Thyroid gland (tissue), 4 donors: ENCODE results near the gene GRAMD1A.
"Not testable (repeated sequence)": the region's sequence is repeated elsewhere in the genome, so short reads cannot be mapped to it uniquely, and the experiment has no call there.

Source experiments
- POLR2A ChIP-seq, 2 donors: fragments of 450-650 bp; IDR thresholded peaks; one replicate each; pipeline ENCODE4 v1.6.1; 2017; ENCODE audit warnings: antibody characterized with exemption in 2 of 2, mild to moderate bottlenecking in 2 of 2, moderate library complexity in 1 of 2
- TF ChIP-seq, protein P1 (sequence below), 6 experiments: fragments of 200-600 bp in 3 of 6; fragments of 450-650 bp in 3 of 6; sonication (generic) in 3 of 6; IDR thresholded peaks; one replicate each; pipeline ENCODE4 v1.5.1; 2016 to 2019; ENCODE audit warnings: antibody characterized with exemption in 6 of 6, mild to moderate bottlenecking in 2 of 6, inconsistent platforms in 1 of 6, moderate library complexity in 1 of 6

DNA sequence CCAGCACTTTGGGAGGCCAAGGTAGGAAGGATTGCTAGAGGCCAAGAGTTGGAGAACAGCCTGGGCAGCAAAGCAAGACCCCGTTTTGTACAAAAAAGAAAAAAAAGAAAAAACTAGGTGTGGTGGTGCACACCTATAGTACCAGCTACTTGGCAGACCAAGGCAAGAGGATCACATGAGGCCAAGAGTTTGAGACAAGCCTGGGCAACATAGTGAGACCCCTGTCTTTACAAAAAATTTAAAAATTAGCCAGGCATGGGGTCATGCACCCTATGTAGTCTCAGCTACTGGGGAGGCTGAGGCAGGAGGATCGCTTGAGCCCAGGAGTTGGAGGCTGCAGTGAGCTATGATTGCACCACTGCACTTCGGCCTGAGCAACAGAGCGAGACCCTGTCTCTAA, 14.7 kb downstream of the GRAMD1A start:
- TF ChIP-seq, protein P1, sequence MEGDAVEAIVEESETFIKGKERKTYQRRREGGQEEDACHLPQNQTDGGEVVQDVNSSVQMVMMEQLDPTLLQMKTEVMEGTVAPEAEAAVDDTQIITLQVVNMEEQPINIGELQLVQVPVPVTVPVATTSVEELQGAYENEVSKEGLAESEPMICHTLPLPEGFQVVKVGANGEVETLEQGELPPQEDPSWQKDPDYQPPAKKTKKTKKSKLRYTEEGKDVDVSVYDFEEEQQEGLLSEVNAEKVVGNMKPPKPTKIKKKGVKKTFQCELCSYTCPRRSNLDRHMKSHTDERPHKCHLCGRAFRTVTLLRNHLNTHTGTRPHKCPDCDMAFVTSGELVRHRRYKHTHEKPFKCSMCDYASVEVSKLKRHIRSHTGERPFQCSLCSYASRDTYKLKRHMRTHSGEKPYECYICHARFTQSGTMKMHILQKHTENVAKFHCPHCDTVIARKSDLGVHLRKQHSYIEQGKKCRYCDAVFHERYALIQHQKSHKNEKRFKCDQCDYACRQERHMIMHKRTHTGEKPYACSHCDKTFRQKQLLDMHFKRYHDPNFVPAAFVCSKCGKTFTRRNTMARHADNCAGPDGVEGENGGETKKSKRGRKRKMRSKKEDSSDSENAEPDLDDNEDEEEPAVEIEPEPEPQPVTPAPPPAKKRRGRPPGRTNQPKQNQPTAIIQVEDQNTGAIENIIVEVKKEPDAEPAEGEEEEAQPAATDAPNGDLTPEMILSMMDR (IDR thresholded peaks at IDR 0.05): not testable (repeated sequence)
- TF ChIP-seq POLR2A (IDR thresholded peaks at IDR 0.05): not testable (repeated sequence)
